Measurements from ENCODE around the gene GALNT17.

Gene GALNT17

GRCh38 chr7:71691538-71691937, 559.6 kb downstream of the GALNT17 start:
- Histone ChIP-seq H3K36me3 (ENCODE audit: insufficient read depth, insufficient read length, low read length) (no peaks in the 10 kb centered on the region), H3K27me3 (ENCODE audit: insufficient read depth, insufficient read length) (no peaks in the 10 kb centered on the region), H3K4me3 (ENCODE audit: insufficient read length, low read depth) (no peak overlapping the region), H3K4me1 (ENCODE audit: insufficient read depth, insufficient read length) (no peaks in the 10 kb centered on the region), H3K9me3 (ENCODE audit: insufficient read depth, low read length) (no peaks in the 10 kb centered on the region), H3K9ac (ENCODE audit: insufficient read length, low read depth) (no peak overlapping the region)
- TF ChIP-seq YY1 (IDR thresholded peaks at IDR 0.05; ENCODE audit: insufficient read depth, insufficient read length) = no peak
- TF ChIP-seq ZNF274 (IDR thresholded peaks at IDR 0.05; ENCODE audit: low read depth, low read length) = no peak
- TF ChIP-seq SUZ12 (IDR thresholded peaks at IDR 0.05; ENCODE audit: extremely low read depth, insufficient read depth, insufficient read length) = no peak
- DNase-seq (ENCODE audit: low read depth, low spot score) = no peak

- TF ChIP-seq YY1 (IDR thresholded peaks at IDR 0.05; ENCODE audit: insufficient read depth, insufficient read length) (no peak), SUZ12 (IDR thresholded peaks at IDR 0.05; ENCODE audit: extremely low read depth, insufficient read depth, insufficient read length) (no peak), ZNF274 (IDR thresholded peaks at IDR 0.05; ENCODE audit: low read depth, low read length) (no peak)
- Histone ChIP-seq H3K27me3 (ENCODE audit: insufficient read depth, insufficient read length) (no peaks in the 10 kb centered on the region), H3K36me3 (ENCODE audit: insufficient read depth, insufficient read length, low read length) (no peaks in the 10 kb centered on the region), H3K9ac (ENCODE audit: insufficient read length, low read depth) (no peak overlapping the region), H3K9me3 (ENCODE audit: insufficient read depth, low read length) (no peaks in the 10 kb centered on the region), H3K4me1 (ENCODE audit: insufficient read depth, insufficient read length) (no peaks in the 10 kb centered on the region), H3K4me3 (ENCODE audit: insufficient read length, low read depth) (no peak overlapping the region)
- DNase-seq (ENCODE audit: low read depth, low spot score) = no peak
Observed at GRCh38 chr7:71694665-71695064, 562.7 kb downstream of the GALNT17 start.

- no peaks in the 10 kb centered on the region for H3K4me1 ChIP-seq (ENCODE audit: insufficient read depth, insufficient read length)
- H3K27me3 ChIP-seq (ENCODE audit: insufficient read depth, insufficient read length) = no peaks in the 10 kb centered on the region
- no peak overlapping the region for H3K9ac ChIP-seq (ENCODE audit: insufficient read length, low read depth)
- H3K9me3 ChIP-seq (ENCODE audit: insufficient read depth, low read length) = no peaks in the 10 kb centered on the region
- no peak for DNase-seq (ENCODE audit: low read depth, low spot score)
- H3K4me3 ChIP-seq (ENCODE audit: insufficient read length, low read depth) = no peak overlapping the region
- TF ChIP-seq SUZ12 (IDR thresholded peaks at IDR 0.05; ENCODE audit: extremely low read depth, insufficient read depth, insufficient read length) = no peak
- TF ChIP-seq YY1 (IDR thresholded peaks at IDR 0.05; ENCODE audit: insufficient read depth, insufficient read length) = no peak
- no peaks in the 10 kb centered on the region for H3K36me3 ChIP-seq (ENCODE audit: insufficient read depth, insufficient read length, low read length)
Observed at GRCh38 chr7:71695186-71695585, 563.2 kb downstream of the GALNT17 start.

GRCh38 chr7:71696511-71696910, 564.6 kb downstream of the GALNT17 start:
- no peaks in the 10 kb centered on the region for H3K27me3 ChIP-seq (ENCODE audit: insufficient read depth, insufficient read length)
- TF ChIP-seq SUZ12 (IDR thresholded peaks at IDR 0.05; ENCODE audit: extremely low read depth, insufficient read depth, insufficient read length) = no peak
- no peak for TF ChIP-seq YY1 (IDR thresholded peaks at IDR 0.05; ENCODE audit: insufficient read depth, insufficient read length)
- TF ChIP-seq ZNF274 (IDR thresholded peaks at IDR 0.05; ENCODE audit: low read depth, low read length) = no peak
- no peak overlapping the region for H3K4me3 ChIP-seq (ENCODE audit: insufficient read length, low read depth)
- H3K36me3 ChIP-seq (ENCODE audit: insufficient read depth, insufficient read length, low read length) = no peaks in the 10 kb centered on the region
- no peaks in the 10 kb centered on the region for H3K4me1 ChIP-seq (ENCODE audit: insufficient read depth, insufficient read length)
- no peaks in the 10 kb centered on the region for H3K9me3 ChIP-seq (ENCODE audit: insufficient read depth, low read length)
- DNase-seq (ENCODE audit: low read depth, low spot score) = no peak
- H3K9ac ChIP-seq (ENCODE audit: insufficient read length, low read depth) = no peak overlapping the region

- H3K27me3 ChIP-seq (ENCODE audit: insufficient read depth, insufficient read length) = no peaks in the 10 kb centered on the region
- no peak for DNase-seq (ENCODE audit: low read depth, low spot score)
- H3K9me3 ChIP-seq (ENCODE audit: insufficient read depth, low read length) = no peaks in the 10 kb centered on the region
- no peak for TF ChIP-seq SUZ12 (IDR thresholded peaks at IDR 0.05; ENCODE audit: extremely low read depth, insufficient read depth, insufficient read length)
- no peak for TF ChIP-seq YY1 (IDR thresholded peaks at IDR 0.05; ENCODE audit: insufficient read depth, insufficient read length)
- H3K9ac ChIP-seq (ENCODE audit: insufficient read length, low read depth) = no peak overlapping the region
- H3K4me3 ChIP-seq (ENCODE audit: insufficient read length, low read depth) = no peak overlapping the region
- H3K36me3 ChIP-seq (ENCODE audit: insufficient read depth, insufficient read length, low read length) = no peaks in the 10 kb centered on the region
- no peaks in the 10 kb centered on the region for H3K4me1 ChIP-seq (ENCODE audit: insufficient read depth, insufficient read length)
Observed at GRCh38 chr7:71697400-71697799, 565.5 kb downstream of the GALNT17 start.

GRCh38 chr7:71705217-71705616, 573.3 kb downstream of the GALNT17 start:
- H3K9ac ChIP-seq (ENCODE audit: insufficient read length, low read depth) = no peak overlapping the region
- H3K4me1 ChIP-seq (ENCODE audit: insufficient read depth, insufficient read length) = no peaks in the 10 kb centered on the region

GRCh38 chr7:71705901-71706596, 574.1 kb downstream of the GALNT17 start:
- Histone ChIP-seq H3K9ac (ENCODE audit: insufficient read length, low read depth) (no peak overlapping the region), H3K9me3 (ENCODE audit: insufficient read depth, low read length) (peaks cover 13% of the 10 kb centered on the region; the same call in 1 of the 2 replicates), H3K36me3 (ENCODE audit: insufficient read depth, insufficient read length, low read length) (no peaks in the 10 kb centered on the region), H3K27me3 (ENCODE audit: insufficient read depth, insufficient read length) (no peaks in the 10 kb centered on the region), H3K4me1 (ENCODE audit: insufficient read depth, insufficient read length) (no peaks in the 10 kb centered on the region), H3K4me3 (ENCODE audit: insufficient read length, low read depth) (no peak overlapping the region)
- TF ChIP-seq YY1 (IDR thresholded peaks at IDR 0.05; ENCODE audit: insufficient read depth, insufficient read length) (no peak), ZNF274 (IDR thresholded peaks at IDR 0.05; ENCODE audit: low read depth, low read length) (no peak), SUZ12 (IDR thresholded peaks at IDR 0.05; ENCODE audit: extremely low read depth, insufficient read depth, insufficient read length) (no peak)
- DNase-seq (ENCODE audit: low read depth, low spot score) = no peak

More at GRCh38 chr7:71705217-71705616, 573.3 kb downstream of the GALNT17 start:
- Histone ChIP-seq H3K4me3 (ENCODE audit: insufficient read length, low read depth) (no peak overlapping the region), H3K9me3 (ENCODE audit: insufficient read depth, low read length) (peaks cover 13% of the 10 kb centered on the region; the same call in 1 of the 2 replicates), H3K36me3 (ENCODE audit: insufficient read depth, insufficient read length, low read length) (no peaks in the 10 kb centered on the region), H3K27me3 (ENCODE audit: insufficient read depth, insufficient read length) (no peaks in the 10 kb centered on the region)
- TF ChIP-seq ZNF274 (IDR thresholded peaks at IDR 0.05; ENCODE audit: low read depth, low read length) (no peak), YY1 (IDR thresholded peaks at IDR 0.05; ENCODE audit: insufficient read depth, insufficient read length) (no peak)
- no peak for DNase-seq (ENCODE audit: low read depth, low spot score)
